ENCODE data around the gene BCAS1. TPM values are rescaled to one million over a fixed set of nuclear protein-coding genes. Genes with fewer than 3 reads are reported as not detected.

The BCAS1 gene
- total and polyA plus RNA-seq, 2 donors from 2014 or later, result 1.1 to 4.8 TPM

GRCh38 chr20:53914091-53914780 is 156.2 kb downstream of the BCAS1 start:
- no peaks in the 10 kb centered on the region for H3K27me3 ChIP-seq (ENCODE audit: control insufficient read depth, insufficient read depth, low read length)
- H3K9ac ChIP-seq (ENCODE audit: low read length in 3 of 3), result peak overlapping the region in 1 of 3 donors; percentile 85
- no peaks in the 10 kb centered on the region for H3K36me3 ChIP-seq (ENCODE audit: control insufficient read depth in 2 of 3, insufficient read depth in 3 of 3, low read length in 3 of 3)
- no peak for TF ChIP-seq CTCF (IDR thresholded peaks at IDR 0.05; ENCODE audit: borderline replicate concordance, extremely low read depth, insufficient read depth)
- FAIRE-seq (no peak), DNase-seq (peak in 2 of 5 donors; percentile 61 to 72)
- intact Hi-C loops (cut with DNase I), result no loop called here
- H3K4me3 ChIP-seq (ENCODE audit: low read length in 3 of 3), result peak overlapping the region in 1 of 3 donors; percentile 88
- H3K4me1 ChIP-seq (ENCODE audit: control insufficient read depth in 2 of 3, insufficient read depth in 2 of 3, low read depth in 1 of 3, low read length in 3 of 3), result peaks cover 0 to 13% (median 8%) of the 10 kb centered on the region in 3 donors
- H3K9me3 ChIP-seq (ENCODE audit: control insufficient read depth in 2 of 3, insufficient read depth in 1 of 3, low read length in 3 of 3), result no peaks in the 10 kb centered on the region
- H3K27ac ChIP-seq (ENCODE audit: low read depth in 2 of 2, low read length in 2 of 2), result peak overlapping the region; percentile 89

GRCh38 chr20:53911301-53911700 is 159.1 kb downstream of the BCAS1 start:
- H3K9ac ChIP-seq (ENCODE audit: low read length in 3 of 3), result no peak overlapping the region
- DNase-seq, result no peak
- no peaks in the 10 kb centered on the region for H3K27me3 ChIP-seq (ENCODE audit: control insufficient read depth, insufficient read depth, low read length)
- intact Hi-C loops (cut with DNase I), result no loop called here
- no peak overlapping the region for H3K4me3 ChIP-seq (ENCODE audit: low read length in 3 of 3)
- peaks cover 0 to 12% (median 8%) of the 10 kb centered on the region in 3 donors for H3K4me1 ChIP-seq (ENCODE audit: control insufficient read depth in 2 of 3, insufficient read depth in 2 of 3, low read depth in 1 of 3, low read length in 3 of 3)
- no peak for TF ChIP-seq CTCF (IDR thresholded peaks at IDR 0.05; ENCODE audit: borderline replicate concordance, extremely low read depth, insufficient read depth)
- FAIRE-seq, result no peak
- H3K36me3 ChIP-seq (ENCODE audit: control insufficient read depth in 2 of 3, insufficient read depth in 3 of 3, low read length in 3 of 3), result no peaks in the 10 kb centered on the region
- no peak overlapping the region for H3K27ac ChIP-seq (ENCODE audit: low read depth in 2 of 2, low read length in 2 of 2)
- no peaks in the 10 kb centered on the region for H3K9me3 ChIP-seq (ENCODE audit: control insufficient read depth in 2 of 3, insufficient read depth in 1 of 3, low read length in 3 of 3)

GRCh38 chr20:53910351-53911002 is 159.9 kb downstream of the BCAS1 start:
- H3K9ac ChIP-seq (ENCODE audit: low read length in 3 of 3), result no peak overlapping the region
- H3K9me3 ChIP-seq (ENCODE audit: control insufficient read depth in 2 of 3, insufficient read depth in 1 of 3, low read length in 3 of 3), result no peaks in the 10 kb centered on the region
- no peaks in the 10 kb centered on the region for H3K27me3 ChIP-seq (ENCODE audit: control insufficient read depth, insufficient read depth, low read length)
- H3K27ac ChIP-seq (ENCODE audit: low read depth in 2 of 2, low read length in 2 of 2), result no peak overlapping the region
- H3K36me3 ChIP-seq (ENCODE audit: control insufficient read depth in 2 of 3, insufficient read depth in 3 of 3, low read length in 3 of 3), result no peaks in the 10 kb centered on the region
- intact Hi-C loops (cut with DNase I), result no loop called here
- peaks cover 0 to 8% (median 5%) of the 10 kb centered on the region in 3 donors for H3K4me1 ChIP-seq (ENCODE audit: control insufficient read depth in 2 of 3, insufficient read depth in 2 of 3, low read depth in 1 of 3, low read length in 3 of 3)
- TF ChIP-seq CTCF (IDR thresholded peaks at IDR 0.05; ENCODE audit: borderline replicate concordance, extremely low read depth, insufficient read depth), result no peak
- H3K4me3 ChIP-seq (ENCODE audit: low read length in 3 of 3), result no peak overlapping the region
- FAIRE-seq (no peak), DNase-seq (no peak)
